Activated naive CD8-positive, alpha-beta T cell treated with anti-CD3 and anti-CD28 coated beads, Interleukin-2, amount 50 U/mL, for 24 hours (primary cell): Measurements from ENCODE around the gene RUFY1.
A peak's percentile ranks its signal among the peaks of the same experiment; 100 is the strongest.
"Not testable (repeated sequence)": the region's sequence is repeated elsewhere in the genome, so short reads cannot be mapped to it uniquely, and the experiment has no call there.

Experiments
- ATAC-seq: fragments of 150-1000 bp; cut with Tn5 transposase; one replicate; pipeline ENCODE4 v1.10.0; 2021
- DNase-seq: peaks from one replicate; pipeline ENCODE4 v3.0.0; 2021
- H3K27ac Mint-ChIP-seq: one replicate; pipeline ENCODE4 v1.8.0; 2021; ENCODE audit warnings: mild to moderate bottlenecking, mixed read lengths
- H3K27me3 Mint-ChIP-seq: one replicate; pipeline ENCODE4 v1.8.0; 2021; ENCODE audit warnings: mixed read lengths
- H3K36me3 Mint-ChIP-seq: one replicate; pipeline ENCODE4 v1.8.0; 2021; ENCODE audit warnings: low read depth, mixed read lengths
- H3K4me1 Mint-ChIP-seq: one replicate; pipeline ENCODE4 v1.8.0; 2021; ENCODE audit warnings: mixed read lengths
- H3K4me3 Mint-ChIP-seq: one replicate; pipeline ENCODE4 v1.8.0; 2021; ENCODE audit warnings: mild to moderate bottlenecking, moderate library complexity, mixed read lengths
- H3K9me3 Mint-ChIP-seq: one replicate; pipeline ENCODE4 v1.8.0; 2021; ENCODE audit warnings: mixed read lengths

Gene RUFY1

DNA sequence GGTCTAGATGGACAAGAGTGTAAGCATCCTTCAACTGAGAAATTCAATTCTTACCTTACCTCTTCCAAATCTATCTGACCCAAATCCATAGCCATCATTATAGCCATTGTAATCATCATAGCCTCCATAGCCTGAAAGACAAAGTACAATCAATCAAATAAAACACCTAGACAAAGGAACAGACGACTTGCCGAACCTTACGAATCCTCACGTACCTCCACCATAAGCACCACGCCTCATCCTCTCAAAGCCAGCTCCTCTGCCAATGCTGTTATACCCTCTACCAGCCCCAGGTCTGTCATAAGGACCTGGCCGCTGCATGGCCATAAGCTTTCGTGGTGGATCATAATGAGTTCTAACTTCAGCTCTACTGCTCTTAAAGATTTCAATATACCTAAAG is 67.6 kb downstream of the RUFY1 start:
- Mint-ChIP-seq H3K9me3 (no peaks in the 10 kb centered on the region), H3K27me3 (no peaks in the 10 kb centered on the region), H3K4me3 (peak overlapping the region; percentile 98), H3K27ac (peak overlapping the region; percentile 72), H3K4me1 (peaks cover 63% of the 10 kb centered on the region), H3K36me3 (peaks cover 93% of the 10 kb centered on the region)
- DNase-seq (no peak), ATAC-seq (no peak)

- peaks cover 6% of the 10 kb centered on the region for H3K27me3 Mint-ChIP-seq
- H3K36me3 Mint-ChIP-seq: peaks cover 90% of the 10 kb centered on the region
- peak overlapping the region; percentile 98 for H3K4me3 Mint-ChIP-seq
- H3K4me1 Mint-ChIP-seq: peaks cover 68% of the 10 kb centered on the region
- no peak for DNase-seq
- peak overlapping the region; percentile 90 for H3K27ac Mint-ChIP-seq
- ATAC-seq: no peak
- H3K9me3 Mint-ChIP-seq: no peaks in the 10 kb centered on the region
Measured at GRCh38 chr5:179618923-179619554, 68.7 kb downstream of the RUFY1 start.

- H3K4me3 Mint-ChIP-seq: peak overlapping the region; percentile 98
- peaks cover 83% of the 10 kb centered on the region for H3K36me3 Mint-ChIP-seq
- H3K9me3 Mint-ChIP-seq: no peaks in the 10 kb centered on the region
- DNase-seq (no peak), ATAC-seq (no peak)
- peak overlapping the region; percentile 99 for H3K27ac Mint-ChIP-seq
- peaks cover 6% of the 10 kb centered on the region for H3K27me3 Mint-ChIP-seq
- peaks cover 72% of the 10 kb centered on the region for H3K4me1 Mint-ChIP-seq
Measured at GRCh38 chr5:179619776-179620175, 69.4 kb downstream of the RUFY1 start.

DNA sequence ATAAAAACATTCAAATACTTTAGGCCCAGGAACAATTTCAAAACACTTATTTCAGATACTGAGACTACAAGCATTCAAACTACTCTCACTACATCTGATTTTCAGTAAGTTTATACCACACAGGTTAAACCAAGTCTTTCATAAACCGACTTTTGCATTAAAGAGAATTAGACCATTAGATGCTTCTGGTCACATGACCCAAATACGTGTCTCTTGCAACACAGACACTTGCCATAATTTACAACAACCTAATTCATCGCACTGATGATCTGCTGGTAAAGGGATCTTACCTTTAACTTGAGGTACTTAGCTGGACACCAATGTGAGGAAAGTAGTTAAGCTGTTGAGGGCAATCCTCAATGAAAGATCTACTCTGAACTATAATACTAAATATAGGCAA is 69.9 kb downstream of the RUFY1 start:
- H3K9me3 Mint-ChIP-seq: no peaks in the 10 kb centered on the region

DNA sequence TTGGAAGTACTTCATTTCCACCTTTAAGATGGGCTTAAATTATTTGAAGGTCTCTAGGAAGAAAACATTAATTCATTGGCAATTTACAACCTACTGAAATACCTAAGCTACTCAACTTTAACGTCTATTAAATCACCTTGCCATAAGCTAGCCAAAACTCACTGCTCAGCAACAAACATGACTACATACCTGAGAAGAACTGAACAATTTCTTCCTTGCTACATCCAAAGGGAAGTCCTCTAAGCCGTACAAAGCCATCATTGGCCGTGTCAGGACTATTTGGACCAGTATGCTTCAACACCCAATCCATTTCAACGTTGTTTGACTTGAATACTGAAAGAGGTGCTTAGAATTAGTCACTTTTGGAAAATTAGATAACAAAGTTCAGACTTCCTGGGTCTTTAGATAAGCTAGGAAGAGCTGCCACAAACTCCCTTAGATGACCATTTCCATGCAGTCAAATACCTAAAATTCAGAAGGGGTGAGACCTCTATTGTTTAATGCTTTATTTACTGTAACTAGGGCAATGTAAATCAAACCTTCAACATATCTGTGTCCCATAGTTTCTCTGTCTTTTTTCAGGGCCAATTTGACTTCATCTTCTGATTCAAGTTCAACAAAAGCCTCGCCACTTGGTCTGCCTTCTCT is 70.5 kb downstream of the RUFY1 start:
- Mint-ChIP-seq H3K4me1 (peaks cover 70% of the 10 kb centered on the region), H3K4me3 (peak overlapping the region; percentile 98), H3K27me3 (peaks cover 6% of the 10 kb centered on the region), H3K27ac (peak overlapping the region; percentile 99), H3K9me3 (no peaks in the 10 kb centered on the region), H3K36me3 (peaks cover 74% of the 10 kb centered on the region)
- ATAC-seq (no peak), DNase-seq (no peak)

More for the DNA sequence above, 69.9 kb downstream of the RUFY1 start:
- Mint-ChIP-seq H3K4me1 (peaks cover 73% of the 10 kb centered on the region), H3K27ac (peak overlapping the region; percentile 99), H3K4me3 (peak overlapping the region; percentile 98), H3K27me3 (peaks cover 6% of the 10 kb centered on the region), H3K36me3 (peaks cover 79% of the 10 kb centered on the region)
- DNase-seq (no peak), ATAC-seq (no peak)

DNA sequence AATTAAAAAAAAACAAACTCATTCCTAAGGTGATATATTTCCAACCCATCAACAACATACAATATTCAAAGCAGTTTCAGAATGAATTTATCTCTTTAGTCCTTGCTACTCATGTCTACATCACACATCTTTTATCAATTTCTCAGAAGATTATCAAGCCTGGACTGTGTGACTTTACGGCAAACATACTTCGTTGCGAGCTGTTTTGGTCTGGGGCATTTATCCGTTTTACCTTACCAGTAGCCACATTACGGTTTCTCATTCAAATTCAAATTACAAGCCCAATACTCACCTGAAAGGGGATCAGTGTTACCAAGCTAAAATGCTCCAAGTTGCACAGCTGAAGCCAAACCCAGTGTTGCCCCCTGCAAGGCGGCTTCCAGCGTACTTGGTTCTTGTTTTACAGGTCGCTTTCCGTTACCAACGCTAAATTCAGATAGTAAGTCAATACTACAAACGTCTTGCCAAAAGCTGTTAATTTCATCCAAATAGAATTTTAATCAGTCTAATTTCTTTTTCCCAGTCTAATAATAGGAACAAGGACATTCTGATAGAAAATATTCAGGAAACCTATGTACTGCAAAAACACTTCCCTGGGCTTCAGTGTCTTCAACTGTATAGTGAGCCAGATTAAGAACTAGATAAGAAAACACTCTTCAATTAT is 71.3 kb downstream of the RUFY1 start:
- H3K9me3 Mint-ChIP-seq: no peaks in the 10 kb centered on the region
- H3K4me3 Mint-ChIP-seq: peak overlapping the region; percentile 98
- peak overlapping the region; percentile 99 for H3K27ac Mint-ChIP-seq
- DNase-seq (no peak), ATAC-seq (no peak)
- H3K4me1 Mint-ChIP-seq: peaks cover 64% of the 10 kb centered on the region
- H3K36me3 Mint-ChIP-seq: peaks cover 66% of the 10 kb centered on the region
- H3K27me3 Mint-ChIP-seq: peaks cover 6% of the 10 kb centered on the region

DNA sequence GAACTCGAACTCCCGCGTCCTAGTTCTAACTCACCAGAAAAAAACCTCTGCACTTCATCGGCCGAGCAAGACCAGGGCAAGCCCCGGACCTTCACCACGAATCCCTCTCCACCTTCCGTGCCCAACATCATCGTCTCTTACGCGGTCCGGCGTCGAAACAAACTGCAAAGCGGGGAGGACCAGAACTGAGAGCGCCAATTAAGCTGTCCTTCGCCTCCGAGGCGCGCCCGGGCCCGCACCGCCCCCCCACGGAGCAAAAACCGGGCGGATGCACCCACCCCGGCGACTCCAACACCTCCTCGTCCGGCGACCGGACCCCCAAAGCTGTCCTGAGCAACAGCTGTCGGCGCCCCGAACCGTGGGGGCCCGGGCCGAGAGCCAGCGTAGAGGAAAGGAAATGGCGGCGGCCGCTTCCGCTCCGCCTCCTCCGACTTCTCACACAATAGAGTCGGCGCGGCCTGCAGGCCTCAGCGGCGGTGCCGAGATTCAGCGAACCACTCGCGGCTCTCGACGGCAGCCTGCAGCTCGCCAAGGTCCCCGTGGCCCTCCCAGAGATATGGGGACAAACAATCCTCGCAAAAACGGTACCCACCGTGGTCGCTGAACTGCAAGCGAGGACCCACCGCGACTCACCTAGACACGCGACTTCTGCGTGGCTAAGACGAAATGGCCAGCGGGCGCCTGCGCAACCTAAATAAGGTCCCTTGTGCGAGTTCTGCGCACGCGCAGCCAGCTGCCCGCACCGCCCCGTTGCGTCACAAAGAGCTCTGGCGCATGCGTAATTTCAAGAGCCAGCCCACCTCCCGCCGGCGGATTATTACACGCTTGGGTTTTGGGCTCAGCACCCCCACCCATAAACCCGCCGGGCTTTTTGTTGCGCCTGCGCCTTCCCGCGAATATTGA is 72.9 kb downstream of the RUFY1 start, which contains the start of gene HNRNPH1:
Gene HNRNPH1 (minus strand): TSS at position 669 of the 903 bp plus-strand sequence. CDS start 538 bp downstream, at position 131.
- DNase-seq (peak; percentile 98), ATAC-seq (peak; percentile 66)
- Mint-ChIP-seq H3K27ac (peak within 1 kb of the TSS; percentile 99), H3K27me3 (peaks cover 6% of the 10 kb centered on the region), H3K36me3 (peaks cover 51% of the 10 kb centered on the region), H3K4me1 (peaks cover 48% of the 10 kb centered on the region), H3K9me3 (no peaks in the 10 kb centered on the region), H3K4me3 (peak within 1 kb of the TSS; percentile 98)

DNA sequence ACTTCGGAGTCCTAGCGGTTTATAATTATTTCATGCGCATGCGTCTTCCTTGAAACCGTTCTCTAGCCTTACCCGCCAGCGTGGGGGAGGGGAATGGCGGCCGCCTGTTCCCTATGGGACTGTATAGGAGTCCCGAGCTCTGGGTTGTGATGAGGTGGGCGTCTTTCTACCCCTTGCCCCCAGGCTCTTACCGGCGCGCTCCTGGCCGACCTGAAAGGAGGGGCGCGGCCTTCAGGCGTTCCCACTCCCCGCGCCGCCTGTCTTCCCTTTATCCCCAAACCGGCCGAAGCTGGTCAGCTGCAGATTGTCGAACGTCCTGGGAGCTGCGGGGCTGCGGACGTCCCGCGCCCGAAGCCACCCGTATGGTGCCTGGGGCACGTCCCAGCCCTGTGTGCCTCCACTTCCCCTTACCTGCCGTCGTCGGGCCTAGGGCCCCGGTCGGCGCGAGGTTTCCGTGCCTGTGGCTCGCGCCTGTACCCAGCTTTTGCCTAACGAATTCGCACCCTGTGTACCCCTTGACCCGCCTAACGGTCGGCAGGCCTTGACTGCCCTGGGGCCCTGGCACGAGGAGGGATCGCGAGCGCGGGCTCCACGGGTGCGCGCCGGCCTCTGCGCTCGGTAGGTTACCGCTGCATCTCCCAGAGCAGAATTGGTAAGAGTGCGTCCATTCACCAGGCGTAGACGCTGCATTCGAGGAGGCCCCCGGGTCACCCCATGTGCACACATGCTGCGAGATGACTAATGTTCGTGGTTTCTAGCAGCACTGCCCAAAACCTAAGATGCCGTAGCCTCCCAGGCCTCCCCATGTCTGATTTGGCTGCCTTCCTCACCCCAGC is 73.8 kb downstream of the RUFY1 start:
- peaks cover 6% of the 10 kb centered on the region for H3K27me3 Mint-ChIP-seq

DNA sequence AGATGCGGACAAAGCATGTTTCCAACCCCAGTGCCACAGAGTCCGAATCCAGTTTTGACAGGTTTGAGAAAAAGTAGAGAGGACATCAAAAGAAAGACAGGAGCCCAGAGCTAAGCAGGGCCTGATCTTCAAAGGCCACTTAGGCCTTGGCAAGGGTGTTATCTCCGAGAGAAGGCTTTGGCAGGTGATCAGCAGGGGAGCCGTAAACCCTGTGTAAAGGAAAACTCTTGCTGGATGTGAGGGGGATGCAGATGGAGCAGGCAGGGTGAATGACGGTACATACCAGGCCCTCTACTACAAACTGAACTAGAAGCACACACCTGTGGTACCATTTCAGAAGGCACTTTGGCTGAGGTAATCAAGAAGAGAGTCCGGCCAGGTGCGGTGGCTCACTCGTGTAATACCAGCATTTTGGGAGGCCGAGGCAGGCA is 74.5 kb downstream of the RUFY1 start:
- H3K27me3 Mint-ChIP-seq: peaks cover 6% of the 10 kb centered on the region
- H3K27ac Mint-ChIP-seq: peak overlapping the region; percentile 99
- no peaks in the 10 kb centered on the region for H3K9me3 Mint-ChIP-seq
- DNase-seq: no peak
- peaks cover 38% of the 10 kb centered on the region for H3K36me3 Mint-ChIP-seq
- H3K4me1 Mint-ChIP-seq: peaks cover 40% of the 10 kb centered on the region
- no peak for ATAC-seq
- H3K4me3 Mint-ChIP-seq: peak overlapping the region; percentile 98

More for the DNA sequence above, 73.8 kb downstream of the RUFY1 start:
- peak; percentile 62 for ATAC-seq
- peak overlapping the region; percentile 99 for H3K27ac Mint-ChIP-seq
- H3K4me3 Mint-ChIP-seq: peak overlapping the region; percentile 98
- H3K4me1 Mint-ChIP-seq: peaks cover 45% of the 10 kb centered on the region
- no peaks in the 10 kb centered on the region for H3K9me3 Mint-ChIP-seq
- DNase-seq: peak; percentile 72
- peaks cover 43% of the 10 kb centered on the region for H3K36me3 Mint-ChIP-seq

GRCh38 chr5:179633501-179634369 is 83.4 kb downstream of the RUFY1 start:
- not testable (repeated sequence) for H3K9me3 Mint-ChIP-seq, ATAC-seq, DNase-seq, H3K27me3 Mint-ChIP-seq, H3K4me1 Mint-ChIP-seq, H3K36me3 Mint-ChIP-seq, H3K27ac Mint-ChIP-seq
- peak overlapping the region; percentile 59 for H3K4me3 Mint-ChIP-seq

GRCh38 chr5:179634370-179635172 is 84.2 kb downstream of the RUFY1 start:
- H3K4me1 Mint-ChIP-seq, H3K27me3 Mint-ChIP-seq, H3K27ac Mint-ChIP-seq, H3K9me3 Mint-ChIP-seq, H3K4me3 Mint-ChIP-seq, H3K36me3 Mint-ChIP-seq: not testable (repeated sequence)
- peak; percentile 20 for DNase-seq
- peak; percentile 97 for ATAC-seq

DNA sequence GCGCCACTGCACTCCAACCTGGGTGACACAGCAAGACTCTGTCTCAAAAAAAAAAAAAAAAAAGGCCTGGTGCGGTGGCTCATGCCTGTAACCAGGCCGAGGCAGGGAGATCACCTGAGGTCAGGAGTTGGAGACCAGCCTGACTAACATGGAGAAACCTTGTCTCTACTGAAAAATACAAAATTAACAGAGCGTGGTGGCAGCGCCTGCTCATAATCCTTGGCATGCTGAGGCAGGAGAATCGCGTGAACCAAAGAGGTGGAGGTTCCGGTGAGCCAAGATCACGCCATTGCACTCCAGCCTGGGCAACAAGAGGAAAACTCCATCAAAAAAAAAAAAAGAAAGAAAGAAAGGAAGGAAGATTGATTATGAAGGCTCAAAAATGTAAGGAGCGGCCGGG is 88.9 kb downstream of the RUFY1 start:
- H3K4me3 Mint-ChIP-seq, H3K4me1 Mint-ChIP-seq, H3K27ac Mint-ChIP-seq, DNase-seq, H3K27me3 Mint-ChIP-seq, ATAC-seq, H3K36me3 Mint-ChIP-seq, H3K9me3 Mint-ChIP-seq: not testable (repeated sequence)
